ENCODE data around the gene NUP214. TPM values are rescaled to one million over a fixed set of nuclear protein-coding genes. Genes with fewer than 3 reads are reported as not detected.

Gene NUP214
- total RNA-seq, 4 donors from 2014 or later, result 13.2 to 75.8 (median 49.0) TPM

DNA sequence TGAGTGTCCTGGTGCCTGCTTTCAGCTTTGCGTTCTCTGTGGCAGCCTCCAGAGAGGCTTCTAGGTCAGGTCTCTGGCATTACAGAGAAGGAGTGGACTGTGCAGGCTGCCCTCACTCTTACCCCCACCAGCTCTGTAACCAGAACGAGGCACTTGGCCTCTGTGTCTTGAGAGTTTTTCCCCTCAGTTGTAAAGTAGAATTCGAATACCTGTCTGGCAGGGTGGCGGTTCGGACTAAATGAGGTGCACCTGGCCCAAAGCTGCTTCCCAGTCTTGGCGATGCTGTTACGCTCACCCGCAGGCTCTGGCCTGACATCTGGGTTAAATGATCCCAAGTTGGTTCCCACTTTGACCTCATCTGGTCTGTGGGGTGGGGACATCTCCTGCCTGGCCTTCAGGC, 110.8 kb downstream of the NUP214 start:
- no peak overlapping the region for H3K27ac ChIP-seq
- no peak overlapping the region for H3K4me3 ChIP-seq
- no peaks in the 10 kb centered on the region for H3K9me3 ChIP-seq
- no peaks in the 10 kb centered on the region for H3K4me1 ChIP-seq
- DNase-seq, result no peak
- H3K27me3 ChIP-seq, result no peaks in the 10 kb centered on the region
- no peaks in the 10 kb centered on the region for H3K36me3 ChIP-seq
- no peak for TF ChIP-seq POLR2A (IDR thresholded peaks at IDR 0.05)
- TF ChIP-seq, protein P1, sequence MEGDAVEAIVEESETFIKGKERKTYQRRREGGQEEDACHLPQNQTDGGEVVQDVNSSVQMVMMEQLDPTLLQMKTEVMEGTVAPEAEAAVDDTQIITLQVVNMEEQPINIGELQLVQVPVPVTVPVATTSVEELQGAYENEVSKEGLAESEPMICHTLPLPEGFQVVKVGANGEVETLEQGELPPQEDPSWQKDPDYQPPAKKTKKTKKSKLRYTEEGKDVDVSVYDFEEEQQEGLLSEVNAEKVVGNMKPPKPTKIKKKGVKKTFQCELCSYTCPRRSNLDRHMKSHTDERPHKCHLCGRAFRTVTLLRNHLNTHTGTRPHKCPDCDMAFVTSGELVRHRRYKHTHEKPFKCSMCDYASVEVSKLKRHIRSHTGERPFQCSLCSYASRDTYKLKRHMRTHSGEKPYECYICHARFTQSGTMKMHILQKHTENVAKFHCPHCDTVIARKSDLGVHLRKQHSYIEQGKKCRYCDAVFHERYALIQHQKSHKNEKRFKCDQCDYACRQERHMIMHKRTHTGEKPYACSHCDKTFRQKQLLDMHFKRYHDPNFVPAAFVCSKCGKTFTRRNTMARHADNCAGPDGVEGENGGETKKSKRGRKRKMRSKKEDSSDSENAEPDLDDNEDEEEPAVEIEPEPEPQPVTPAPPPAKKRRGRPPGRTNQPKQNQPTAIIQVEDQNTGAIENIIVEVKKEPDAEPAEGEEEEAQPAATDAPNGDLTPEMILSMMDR (IDR thresholded peaks at IDR 0.05), result no peak
- intact Hi-C loops (cut with DNase I; ENCODE audit: low total_unique reads), result no loop called here

DNA sequence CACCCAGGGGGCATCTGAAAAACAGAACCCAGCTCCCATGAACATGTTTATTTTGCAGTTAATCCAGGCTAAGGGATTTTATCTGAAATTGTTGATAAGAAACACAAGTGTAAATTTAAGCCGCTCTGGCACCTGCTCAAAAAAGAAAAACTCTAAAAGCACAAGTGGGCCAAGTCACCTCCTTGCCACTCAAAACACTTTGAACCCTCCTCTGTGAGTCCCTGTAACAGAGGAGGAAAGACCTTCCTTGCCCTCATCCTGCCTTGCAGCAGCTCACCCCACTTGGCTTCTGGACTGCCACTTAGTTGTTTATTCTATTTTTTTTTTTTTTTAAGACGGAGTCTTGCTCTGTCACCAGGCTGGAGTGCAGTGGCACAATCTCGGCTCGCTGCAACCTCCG, 111.4 kb downstream of the NUP214 start:
- Histone ChIP-seq H3K9me3 (no peaks in the 10 kb centered on the region), H3K4me1 (no peaks in the 10 kb centered on the region), H3K27ac (no peak overlapping the region), H3K27me3 (no peaks in the 10 kb centered on the region), H3K36me3 (no peaks in the 10 kb centered on the region), H3K4me3 (no peak overlapping the region)
- TF ChIP-seq POLR2A (IDR thresholded peaks at IDR 0.05), result no peak
- TF ChIP-seq, protein P1 (IDR thresholded peaks at IDR 0.05), result no peak
- no peak for DNase-seq
- intact Hi-C loops (cut with DNase I; ENCODE audit: low total_unique reads), result no loop called here

GRCh38 chr9:131237291-131237690, 111.9 kb downstream of the NUP214 start:
- Histone ChIP-seq H3K4me3 (no peak overlapping the region), H3K27me3 (no peaks in the 10 kb centered on the region), H3K4me1 (no peaks in the 10 kb centered on the region), H3K9me3 (no peaks in the 10 kb centered on the region), H3K27ac (no peak overlapping the region), H3K36me3 (no peaks in the 10 kb centered on the region)
- TF ChIP-seq, protein P1 (IDR thresholded peaks at IDR 0.05), result no peak
- no peak for TF ChIP-seq POLR2A (IDR thresholded peaks at IDR 0.05)
- intact Hi-C loops (cut with DNase I; ENCODE audit: low total_unique reads), result no loop called here
- DNase-seq, result no peak

DNA sequence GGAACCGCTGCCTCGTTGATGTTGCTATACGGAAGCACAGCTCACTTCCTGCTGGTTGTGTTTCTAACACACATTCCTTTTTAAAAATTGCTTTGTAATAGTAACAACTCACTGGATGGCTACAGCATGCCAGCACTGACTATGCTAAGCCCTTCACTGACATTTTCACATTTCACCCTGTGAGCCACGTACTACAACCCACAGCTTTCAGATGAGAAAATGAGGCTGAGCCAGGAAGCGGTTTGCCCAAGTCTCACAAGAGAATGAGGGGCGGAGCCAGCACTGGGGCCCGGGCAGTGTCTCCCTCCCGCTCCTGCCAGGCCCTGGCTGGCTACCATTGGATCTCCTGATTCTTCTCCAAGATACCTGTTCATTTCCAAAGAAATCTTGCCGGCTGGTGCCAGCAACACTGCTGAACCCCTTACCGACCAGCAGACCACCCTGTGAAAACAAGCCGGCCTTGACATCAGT, 112.6 kb downstream of the NUP214 start:
- Histone ChIP-seq H3K27ac (no peak overlapping the region), H3K4me3 (no peak overlapping the region), H3K36me3 (no peaks in the 10 kb centered on the region), H3K9me3 (no peaks in the 10 kb centered on the region), H3K4me1 (no peaks in the 10 kb centered on the region), H3K27me3 (no peaks in the 10 kb centered on the region)
- TF ChIP-seq, protein P1 (IDR thresholded peaks at IDR 0.05), result no peak
- no peak for TF ChIP-seq POLR2A (IDR thresholded peaks at IDR 0.05)
- intact Hi-C loops (cut with DNase I; ENCODE audit: low total_unique reads), result no loop called here
- DNase-seq, result no peak

- no peak overlapping the region for H3K27ac ChIP-seq
- intact Hi-C loops (cut with DNase I; ENCODE audit: low total_unique reads), result no loop called here
- no peak for DNase-seq
Measured at GRCh38 chr9:131238402-131239021, 113.1 kb downstream of the NUP214 start.

More at GRCh38 chr9:131238402-131239021, 113.1 kb downstream of the NUP214 start:
- no peaks in the 10 kb centered on the region for H3K27me3 ChIP-seq
- no peak overlapping the region for H3K4me3 ChIP-seq
- H3K36me3 ChIP-seq, result no peaks in the 10 kb centered on the region
- TF ChIP-seq POLR2A (IDR thresholded peaks at IDR 0.05), result no peak
- TF ChIP-seq, protein P1 (IDR thresholded peaks at IDR 0.05), result no peak
- H3K9me3 ChIP-seq, result no peaks in the 10 kb centered on the region
- no peaks in the 10 kb centered on the region for H3K4me1 ChIP-seq

Measured in uterus (tissue), 4 donors.